Stimulated activated effector memory CD8-positive, alpha-beta T cell treated with anti-CD3 and anti-CD28 coated beads, Interleukin-12 subunit alpha, Interleukin-12 subunit beta, amount 100 ng/mL, for 72 hours (primary cell): Measurements from ENCODE around the gene ENTPD8.
"Not testable (repeated sequence)": the region's sequence is repeated elsewhere in the genome, so short reads cannot be mapped to it uniquely, and the experiment has no call there.

ENCODE experiments used
- ATAC-seq: fragments of 150-1000 bp; cut with Tn5 transposase; 2 replicates; pipeline ENCODE4 v1.10.0; 2021
- DNase-seq, 2 donors: peaks; one replicate each; pipeline ENCODE4 v3.0.0; 2021 to 2022; ENCODE audit warnings: low spot score in 2 of 2
- H3K27ac Mint-ChIP-seq: one replicate; pipeline ENCODE4 v1.8.0; 2022; ENCODE audit warnings: mild to moderate bottlenecking, mixed read lengths
- H3K36me3 Mint-ChIP-seq: one replicate; pipeline ENCODE4 v1.8.0; 2022; ENCODE audit warnings: mild to moderate bottlenecking, mixed read lengths
- H3K4me1 Mint-ChIP-seq: one replicate; pipeline ENCODE4 v1.8.0; 2022; ENCODE audit warnings: mixed read lengths
- H3K4me3 Mint-ChIP-seq: one replicate; pipeline ENCODE4 v1.8.0; 2022; ENCODE audit warnings: mild to moderate bottlenecking, mixed read lengths
- H3K9me3 Mint-ChIP-seq: one replicate; pipeline ENCODE4 v1.8.0; 2022; ENCODE audit warnings: mixed read lengths

Gene ENTPD8

DNA sequence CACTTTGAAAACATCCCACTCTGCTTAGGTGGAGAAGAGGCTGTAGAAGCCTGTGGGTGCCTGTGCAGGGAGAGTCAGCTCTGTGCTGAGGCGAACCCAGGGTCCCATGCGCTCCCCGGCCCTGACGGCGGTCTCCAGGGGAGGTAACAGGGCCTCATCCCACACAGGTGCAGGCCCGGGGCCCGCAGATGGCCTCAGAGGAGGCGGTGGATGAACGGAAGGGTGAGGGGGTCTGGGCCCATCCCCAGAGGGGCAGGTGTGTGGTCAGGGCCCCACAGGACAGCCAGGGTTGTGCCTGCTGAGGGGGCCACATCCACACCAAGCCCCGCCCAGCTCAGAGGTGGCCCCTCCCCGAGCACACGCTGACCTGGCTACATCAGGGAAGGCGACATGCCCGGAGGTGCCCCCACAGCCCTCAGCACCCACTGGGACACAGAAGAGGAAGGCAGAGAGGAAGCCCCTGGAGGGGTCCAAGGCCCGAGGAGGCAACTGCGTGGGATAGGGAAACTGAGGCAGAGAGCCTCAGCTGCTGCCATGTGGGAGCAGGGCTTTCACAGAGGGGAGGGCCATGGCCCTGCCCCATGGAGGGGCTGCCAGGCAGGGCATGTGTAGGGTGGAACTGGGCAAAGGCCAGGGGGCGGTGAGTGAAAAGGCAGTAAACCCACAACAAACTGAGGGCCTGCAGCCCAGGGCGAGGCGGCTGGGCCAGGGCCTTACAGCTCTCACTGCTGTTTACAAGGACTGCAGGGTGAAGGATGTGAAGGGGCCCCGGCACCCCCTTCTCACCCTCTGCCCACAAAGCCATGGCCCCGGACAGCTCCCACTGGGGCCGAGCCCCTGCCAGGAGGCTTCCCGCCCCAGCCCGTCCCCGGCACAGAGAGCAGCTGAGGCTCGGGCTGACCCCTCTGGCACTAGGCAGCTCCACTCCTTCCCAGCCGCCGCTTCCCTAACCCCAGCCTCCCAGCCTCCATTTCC is 47.7 kb downstream of the ENTPD8 start:
- Mint-ChIP-seq H3K4me1 (peaks cover 22% of the 10 kb centered on the region), H3K36me3 (peaks cover 18% of the 10 kb centered on the region), H3K4me3 (no peak overlapping the region), H3K9me3 (no peaks in the 10 kb centered on the region), H3K27ac (no peak overlapping the region)
- ATAC-seq (no peak), DNase-seq (no peak)

DNA sequence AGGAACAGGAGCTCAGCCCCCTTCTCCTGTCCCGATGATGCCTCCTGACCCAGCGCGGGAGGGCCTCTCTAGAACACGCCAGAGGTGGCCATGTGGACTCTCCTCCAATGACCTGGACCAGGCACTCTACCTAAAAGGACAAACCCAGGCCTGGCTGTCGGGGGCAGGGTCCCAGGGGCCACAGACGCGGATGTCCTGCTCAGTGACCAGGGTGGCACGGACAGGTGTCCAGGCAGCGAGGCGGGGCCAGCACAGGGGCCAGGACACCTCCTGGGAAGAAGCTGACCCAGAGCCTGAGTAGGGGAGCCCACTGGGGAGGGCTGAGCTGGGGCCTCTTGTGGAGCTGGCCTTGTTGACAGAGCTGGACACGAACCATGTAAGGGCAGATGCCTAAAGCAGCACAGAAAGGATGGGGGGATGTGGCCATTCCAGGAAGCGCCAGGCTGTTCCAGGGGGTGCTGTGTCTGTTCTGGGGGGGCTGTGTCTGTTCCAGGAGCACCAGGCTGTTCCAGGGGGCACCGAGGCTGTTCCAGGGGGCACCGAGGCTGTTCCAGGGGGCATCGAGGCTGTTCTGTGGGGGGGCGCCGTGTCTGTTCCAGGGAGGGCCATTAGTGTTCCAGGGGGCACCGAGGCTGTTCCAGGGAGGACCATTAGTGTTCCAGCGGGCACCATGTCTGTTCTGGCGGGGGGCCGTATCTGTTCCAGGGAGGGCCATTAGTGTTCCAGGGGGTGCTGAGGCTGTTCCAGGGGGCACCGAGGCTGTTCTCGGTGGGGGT is 48.7 kb downstream of the ENTPD8 start:
- Mint-ChIP-seq H3K27ac (no peak overlapping the region), H3K4me3 (no peak overlapping the region), H3K36me3 (peaks cover 14% of the 10 kb centered on the region), H3K9me3 (no peaks in the 10 kb centered on the region), H3K4me1 (peaks cover 17% of the 10 kb centered on the region)
- DNase-seq, result no peak
- ATAC-seq, result no peak

DNA sequence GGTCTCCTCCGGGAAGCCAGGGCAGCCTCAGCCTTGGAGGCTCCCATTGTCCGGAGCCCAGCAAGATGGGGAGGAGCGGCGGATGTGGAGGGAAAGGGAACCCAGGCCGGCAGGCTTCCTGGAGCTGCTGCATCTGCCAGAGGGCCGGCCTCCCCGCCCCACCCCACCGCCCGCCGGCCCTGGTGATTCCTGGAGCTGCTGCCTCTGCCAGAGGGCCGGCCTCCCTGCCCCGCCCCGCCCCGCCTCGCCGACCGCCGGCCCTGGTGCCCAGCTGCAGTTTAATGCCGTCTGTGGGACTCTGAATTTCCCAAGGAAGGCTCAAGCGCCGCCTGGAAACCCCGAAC is 49.8 kb downstream of the ENTPD8 start:
- no peak for ATAC-seq
- Mint-ChIP-seq H3K4me1 (peaks cover 18% of the 10 kb centered on the region), H3K36me3 (peaks cover 14% of the 10 kb centered on the region), H3K27ac (no peak overlapping the region), H3K9me3 (no peaks in the 10 kb centered on the region), H3K4me3 (no peak overlapping the region)
- DNase-seq, result no peak

DNA sequence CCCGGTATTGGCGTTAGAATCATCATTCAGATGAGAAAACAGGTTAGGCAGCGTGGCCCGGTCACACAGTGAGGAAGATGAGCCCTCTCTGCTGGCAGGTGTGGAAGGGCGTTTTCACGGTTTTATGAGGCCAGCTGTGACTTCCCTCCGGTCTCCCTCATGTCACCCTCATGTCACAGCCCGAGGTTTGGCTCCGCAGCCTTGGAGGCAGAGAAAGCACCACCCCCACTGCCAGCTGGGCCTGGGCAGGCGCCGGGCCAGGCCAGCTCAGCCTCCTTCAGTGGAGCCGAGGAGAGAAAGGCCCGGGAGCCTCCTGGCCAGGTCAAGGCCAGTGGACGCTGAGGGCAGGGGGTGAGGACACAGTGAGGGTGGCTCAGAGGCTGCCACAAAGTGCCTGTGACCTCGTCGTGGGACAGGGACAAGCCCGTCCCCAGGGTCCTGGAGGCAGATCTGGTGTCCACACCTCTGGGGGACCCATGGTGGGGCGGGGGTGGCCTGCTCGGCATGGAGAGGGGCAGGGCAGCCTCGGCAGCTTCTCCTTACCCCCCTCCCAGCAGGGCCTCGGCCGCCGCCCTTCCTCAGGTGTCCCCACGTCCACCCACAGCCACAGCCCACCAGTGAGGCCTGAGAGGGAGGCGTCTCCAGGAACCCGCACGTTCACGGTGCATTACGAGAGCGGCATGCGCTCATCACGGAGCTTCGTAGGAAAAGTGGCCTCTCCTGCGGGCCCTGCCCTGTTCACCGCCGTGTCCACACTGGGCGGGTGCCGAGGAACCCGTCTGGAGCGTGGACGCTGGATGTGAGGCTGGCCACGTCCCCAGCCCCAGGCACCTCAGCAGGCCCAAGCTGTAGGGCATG is 50.4 kb downstream of the ENTPD8 start:
- no peak for ATAC-seq
- H3K9me3 Mint-ChIP-seq, result no peaks in the 10 kb centered on the region
- no peak for DNase-seq
- H3K4me1 Mint-ChIP-seq, result peaks cover 18% of the 10 kb centered on the region
- peaks cover 10% of the 10 kb centered on the region for H3K36me3 Mint-ChIP-seq
- H3K4me3 Mint-ChIP-seq, result no peak overlapping the region
- H3K27ac Mint-ChIP-seq, result no peak overlapping the region

DNA sequence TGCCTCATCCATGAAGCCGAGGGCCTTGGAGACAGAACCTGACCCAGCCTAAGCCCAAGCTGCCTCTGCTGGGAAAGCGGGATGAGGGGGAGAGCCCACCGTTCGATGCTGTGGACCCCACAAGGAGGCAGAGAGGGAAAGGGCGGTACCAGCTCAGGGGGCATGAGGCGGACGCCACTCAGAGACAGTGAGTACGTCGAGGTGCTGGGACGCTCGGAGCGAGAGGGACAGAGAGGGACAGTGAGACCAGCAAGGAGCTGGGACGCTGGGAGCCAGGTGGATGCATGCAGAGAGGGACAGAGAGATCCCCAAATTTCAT is 51.8 kb downstream of the ENTPD8 start:
- Mint-ChIP-seq H3K4me3 (no peak overlapping the region), H3K4me1 (peaks cover 18% of the 10 kb centered on the region), H3K36me3 (peaks cover 7% of the 10 kb centered on the region), H3K9me3 (no peaks in the 10 kb centered on the region), H3K27ac (no peak overlapping the region)
- ATAC-seq (no peak), DNase-seq (no peak)

DNA sequence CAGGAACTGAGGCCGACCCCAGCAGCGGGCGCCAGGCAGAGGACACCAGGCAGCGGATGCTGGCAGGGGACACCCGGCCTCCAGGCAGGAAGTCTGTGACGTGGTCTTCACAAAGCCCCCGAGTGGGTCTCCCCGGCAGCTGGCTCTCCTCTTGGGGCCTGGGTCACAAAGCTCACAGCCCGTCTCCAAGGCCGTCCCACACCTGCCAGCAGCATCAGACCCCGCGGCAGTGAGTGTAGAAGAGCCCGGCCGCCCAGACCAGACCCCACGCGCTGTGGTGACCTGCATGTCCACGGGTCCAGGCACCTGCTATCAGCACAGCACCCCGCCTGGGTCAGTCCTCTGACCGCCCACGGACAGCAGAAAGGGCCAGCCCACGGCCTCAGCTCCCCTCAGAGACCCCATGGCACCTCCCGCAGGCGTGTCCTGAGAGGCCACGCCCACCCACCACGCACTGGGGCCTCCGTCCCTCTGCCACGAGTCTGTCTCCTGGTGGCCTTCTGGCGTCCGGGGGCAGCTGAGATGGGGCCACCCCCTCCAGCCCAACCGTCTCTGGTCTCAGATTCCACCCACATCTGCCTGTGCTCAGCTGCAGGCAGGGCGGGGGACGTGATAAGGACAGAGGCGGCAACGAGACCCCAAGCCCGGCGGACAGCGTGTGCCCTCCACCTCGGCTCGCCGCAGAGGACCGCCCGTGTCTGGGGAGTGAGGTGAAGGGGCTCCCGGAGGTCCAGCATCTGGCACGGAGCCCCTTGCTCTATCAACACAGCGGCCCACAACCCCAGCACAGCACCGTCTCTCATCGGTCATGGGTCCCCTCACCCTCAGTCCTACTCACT is 52.3 kb downstream of the ENTPD8 start:
- no peak for ATAC-seq
- H3K4me1 Mint-ChIP-seq, result peaks cover 18% of the 10 kb centered on the region
- H3K4me3 Mint-ChIP-seq, result no peak overlapping the region
- no peak overlapping the region for H3K27ac Mint-ChIP-seq
- no peak for DNase-seq
- peaks cover 7% of the 10 kb centered on the region for H3K36me3 Mint-ChIP-seq
- H3K9me3 Mint-ChIP-seq, result no peaks in the 10 kb centered on the region

DNA sequence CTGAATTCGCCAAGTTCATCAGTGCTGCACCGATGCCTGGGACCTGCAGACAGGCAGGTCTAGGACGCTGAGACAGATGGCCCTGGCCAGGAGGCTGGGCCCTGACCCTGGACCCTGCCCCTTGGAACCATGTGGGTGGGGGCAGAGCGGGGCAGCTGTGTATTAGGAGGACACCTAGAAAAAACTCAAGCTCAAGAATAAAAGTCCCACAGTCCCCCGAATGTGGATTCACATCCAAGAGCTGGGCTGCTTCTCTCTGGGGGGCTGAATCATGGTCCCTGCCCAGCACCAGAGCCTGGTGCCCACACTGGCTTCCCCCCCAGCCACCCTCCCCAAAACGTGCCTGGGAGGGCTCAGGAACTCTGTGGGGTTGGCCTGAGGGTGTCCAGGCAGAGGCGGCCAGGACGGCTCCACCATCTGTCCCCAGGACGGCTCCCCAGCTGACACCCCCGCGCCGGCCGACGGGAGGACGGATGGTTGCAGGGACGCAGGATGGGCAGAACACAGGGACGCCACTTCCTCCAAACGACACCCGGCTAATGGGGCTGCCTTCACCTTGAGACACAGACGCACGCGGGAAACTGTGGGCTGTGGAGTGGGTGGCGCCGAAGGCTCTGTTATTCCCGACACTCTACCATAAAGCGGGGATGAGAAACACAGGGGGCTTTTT is 53.1 kb downstream of the ENTPD8 start:
- DNase-seq, result no peak
- peaks cover 18% of the 10 kb centered on the region for H3K4me1 Mint-ChIP-seq
- peak overlapping the region; percentile 93 for H3K27ac Mint-ChIP-seq
- H3K36me3 Mint-ChIP-seq, result peaks cover 7% of the 10 kb centered on the region
- H3K9me3 Mint-ChIP-seq, result no peaks in the 10 kb centered on the region
- no peak for ATAC-seq
- H3K4me3 Mint-ChIP-seq, result peak overlapping the region; percentile 35

DNA sequence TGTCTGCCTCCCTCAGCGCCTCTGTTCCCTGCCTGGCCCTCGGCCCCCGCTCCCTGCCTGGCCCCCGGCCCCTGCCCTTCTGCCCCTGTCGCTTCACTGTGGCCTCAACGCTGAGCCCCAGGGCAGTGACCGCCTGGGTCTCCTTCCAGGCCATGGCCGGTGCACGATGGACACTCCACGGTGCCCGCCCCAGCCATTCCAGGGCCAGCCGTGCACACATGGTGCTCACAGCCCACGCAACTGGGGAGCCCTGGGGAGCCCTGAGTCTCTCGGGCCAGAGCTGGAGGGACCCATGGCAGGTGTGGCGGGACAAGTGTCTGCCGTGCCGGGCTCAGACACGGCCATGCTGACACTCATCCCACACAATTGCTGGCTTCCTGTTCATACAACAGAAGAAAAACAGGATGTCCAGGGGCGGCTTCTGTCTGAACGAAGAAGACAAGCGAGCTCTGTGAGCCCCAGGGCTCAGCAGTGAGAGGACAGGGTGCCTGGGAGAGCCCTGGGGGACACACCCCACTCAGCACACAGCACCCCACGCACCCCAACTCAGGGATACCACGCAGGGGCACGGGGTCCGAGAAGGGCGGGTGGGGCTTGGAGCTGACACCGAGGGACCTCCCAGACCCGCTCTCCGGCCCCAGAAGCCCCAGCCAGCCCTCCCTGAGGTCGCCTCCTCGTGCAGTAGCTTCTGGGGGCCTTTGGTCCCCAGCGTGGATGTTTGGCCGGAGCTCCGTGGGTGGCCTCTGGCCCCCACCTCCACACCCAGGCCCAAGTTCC is 53.9 kb downstream of the ENTPD8 start:
- DNase-seq (no peak), ATAC-seq (peak; percentile 76)
- H3K4me3 Mint-ChIP-seq, result peak overlapping the region; percentile 35
- H3K9me3 Mint-ChIP-seq, result no peaks in the 10 kb centered on the region
- H3K27ac Mint-ChIP-seq, result peak overlapping the region; percentile 93
- peaks cover 6% of the 10 kb centered on the region for H3K36me3 Mint-ChIP-seq
- peaks cover 18% of the 10 kb centered on the region for H3K4me1 Mint-ChIP-seq

DNA sequence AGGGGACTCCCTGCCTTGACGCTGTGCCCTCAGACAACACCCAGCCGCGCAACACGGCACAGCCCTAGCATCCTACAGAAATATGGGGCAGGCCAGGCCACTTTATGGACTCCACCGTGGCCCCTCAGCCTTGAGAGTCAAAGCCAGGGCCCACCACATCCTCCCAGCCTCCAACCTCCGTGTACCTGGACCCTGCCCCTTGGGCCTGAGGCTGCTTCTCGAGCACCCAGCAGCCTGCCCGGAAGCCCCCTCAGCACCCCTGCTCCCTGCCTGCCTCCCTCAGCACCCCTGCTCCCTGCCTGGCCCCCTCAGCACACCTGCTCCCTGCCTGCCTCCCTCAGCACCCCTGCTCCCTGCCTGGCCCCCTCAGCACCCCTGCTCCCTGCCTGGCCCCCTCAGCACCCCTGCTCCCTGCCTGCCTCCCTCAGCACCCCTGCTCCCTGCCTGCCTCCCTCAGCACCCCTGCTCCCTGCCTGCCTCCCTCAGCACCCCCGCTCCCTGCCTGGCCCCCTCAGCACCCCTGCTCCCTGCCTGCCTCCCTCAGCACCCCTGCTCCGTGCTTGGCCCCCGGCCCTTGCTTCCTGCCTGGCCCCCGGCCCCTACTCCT is 54.5 kb downstream of the ENTPD8 start:
- H3K27ac Mint-ChIP-seq, result peak overlapping the region; percentile 93
- DNase-seq, ATAC-seq, H3K9me3 Mint-ChIP-seq, H3K36me3 Mint-ChIP-seq: not testable (repeated sequence)
- H3K4me3 Mint-ChIP-seq, result peak overlapping the region; percentile 35
- H3K4me1 Mint-ChIP-seq, result peaks cover 18% of the 10 kb centered on the region

DNA sequence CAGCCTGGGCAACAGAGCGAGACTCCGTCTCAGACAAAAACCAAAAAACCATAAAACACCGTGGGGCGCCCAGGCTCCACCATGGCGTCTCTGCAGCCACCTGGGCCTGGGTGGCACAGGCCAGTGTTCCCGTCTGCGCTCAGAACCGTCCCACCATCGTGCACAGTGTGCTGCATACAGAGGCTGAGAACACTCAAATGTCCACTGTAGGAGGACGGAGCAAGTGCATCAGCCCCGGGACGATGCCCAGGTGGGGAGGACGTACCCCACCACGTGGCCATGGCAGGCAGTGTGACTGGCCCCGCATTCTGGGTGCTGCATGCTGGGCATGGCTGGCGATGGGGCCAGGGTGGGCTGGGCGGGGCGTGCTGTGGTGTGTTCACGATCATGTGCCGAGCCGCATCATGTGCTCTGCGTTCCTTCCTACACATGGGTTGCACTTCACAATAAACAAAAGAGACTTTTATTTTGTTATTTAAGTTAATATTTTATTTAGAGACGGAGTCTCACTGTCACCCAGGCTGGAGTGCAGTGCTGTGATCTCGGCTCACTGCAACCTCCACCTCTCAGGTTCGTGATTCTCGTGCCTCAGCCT is 56.0 kb downstream of the ENTPD8 start:
- Mint-ChIP-seq H3K27ac (no peak overlapping the region), H3K4me3 (no peak overlapping the region), H3K36me3 (no peaks in the 10 kb centered on the region), H3K9me3 (no peaks in the 10 kb centered on the region), H3K4me1 (peaks cover 18% of the 10 kb centered on the region)
- ATAC-seq (no peak), DNase-seq (no peak)
